GM19463 (cell line): ENCODE measurements around the gene SPATA33.
"Not testable (repeated sequence)": the region's sequence is repeated elsewhere in the genome, so short reads cannot be mapped to it uniquely, and the experiment has no call there.

Source experiments
- ATAC-seq: cut with Tn5 transposase; IDR thresholded peaks from one replicate; pipeline ENCODE4 v1.9.1; 2021; ENCODE audit warnings: mild to moderate bottlenecking, moderate library complexity; ENCODE audit not compliant: unreplicated experiment

SPATA33 gene

GRCh38 chr16:89691231-89691985 lies 33.8 kb downstream of the SPATA33 start:
- no peak for ATAC-seq

- no peak for ATAC-seq
Observed at GRCh38 chr16:89691986-89692569, 34.4 kb downstream of the SPATA33 start.

- no peak for ATAC-seq
Observed at GRCh38 chr16:89693289-89693731, 35.7 kb downstream of the SPATA33 start.

- no peak for ATAC-seq
Observed at GRCh38 chr16:89693931-89694783, 36.5 kb downstream of the SPATA33 start.

- not testable (repeated sequence) for ATAC-seq
Observed at GRCh38 chr16:89694784-89695085, 37.1 kb downstream of the SPATA33 start.

- no peak for ATAC-seq
Observed at GRCh38 chr16:89695086-89695874, 37.6 kb downstream of the SPATA33 start.

- no peak for ATAC-seq
Observed at GRCh38 chr16:89695875-89696669, 38.4 kb downstream of the SPATA33 start.

GRCh38 chr16:89696670-89697128 lies 39.1 kb downstream of the SPATA33 start:
- no peak for ATAC-seq

- ATAC-seq: no peak
Observed at GRCh38 chr16:89697161-89697615, 39.6 kb downstream of the SPATA33 start.

GRCh38 chr16:89697616-89698331 lies 40.1 kb downstream of the SPATA33 start:
- no peak for ATAC-seq

GRCh38 chr16:89698717-89699116 lies 41.1 kb downstream of the SPATA33 start:
- not testable (repeated sequence) for ATAC-seq

- not testable (repeated sequence) for ATAC-seq
Observed at GRCh38 chr16:89699629-89700099, 42.0 kb downstream of the SPATA33 start.

GRCh38 chr16:89700100-89700648 lies 42.5 kb downstream of the SPATA33 start:
- ATAC-seq: peak; percentile 39

GRCh38 chr16:89700649-89701424 lies 43.2 kb downstream of the SPATA33 start:
- ATAC-seq: no peak

GRCh38 chr16:89701425-89702406 lies 44.1 kb downstream of the SPATA33 start, which contains the start of gene SPATA2L:
TSS of gene SPATA2L (minus strand) at chr16:89701705. CDS start at chr16:89701232, 473 bp downstream.
- peak; percentile 63 for ATAC-seq

GRCh38 chr16:89704281-89704680 lies 46.6 kb downstream of the SPATA33 start:
- no peak for ATAC-seq

- ATAC-seq: no peak
Observed at GRCh38 chr16:89705006-89705405, 47.4 kb downstream of the SPATA33 start.
